ENCODE data around the gene SMYD5. TPM values are rescaled to one million over a fixed set of nuclear protein-coding genes. Genes with fewer than 3 reads are reported as not detected.

The SMYD5 gene
- total and polyA plus RNA-seq, 4 donors: 10.8 to 19.5 (median 15.9) TPM

DNA sequence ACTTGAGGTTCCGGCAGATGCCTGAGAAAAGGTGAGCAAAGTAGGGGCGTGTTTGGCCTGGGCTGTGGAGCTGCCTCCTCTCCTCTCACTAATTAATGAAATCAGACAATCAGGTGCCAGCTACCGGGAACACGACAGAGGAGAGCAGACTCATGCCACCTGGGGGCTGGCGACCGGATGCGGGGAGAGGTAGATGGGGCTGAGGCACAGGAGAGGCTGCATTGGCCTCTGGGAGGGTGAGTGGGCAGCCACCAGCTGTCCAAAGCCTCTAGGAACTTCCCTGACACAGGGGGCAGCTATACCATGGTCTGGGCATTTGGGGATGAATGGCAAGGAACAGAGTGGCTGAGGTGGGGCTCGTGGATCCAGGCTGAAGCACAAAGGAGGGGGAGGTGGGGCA lies 45.2 kb downstream of the SMYD5 start:
- Histone ChIP-seq H3K9me3 (ENCODE audit: control insufficient read depth in 4 of 4, insufficient read depth in 3 of 4, low read length in 3 of 4) (no peaks in the 10 kb centered on the region), H3K9ac (ENCODE audit: insufficient read depth in 1 of 2, low read length in 2 of 2) (no peak overlapping the region), H3K4me1 (ENCODE audit: control insufficient read depth in 5 of 5, insufficient read depth in 5 of 5, low read length in 5 of 5) (peaks cover 0 to 3% (median 0%) of the 10 kb centered on the region in 5 donors), H3K36me3 (ENCODE audit: control insufficient read depth in 4 of 4, insufficient read depth in 4 of 4, low read length in 4 of 4) (peaks cover 0 to 10% (median 4%) of the 10 kb centered on the region in 4 donors), H3K4me3 (no peak overlapping the region), H3K27me3 (ENCODE audit: control insufficient read depth in 3 of 3, insufficient read depth in 3 of 3, low read length in 2 of 3) (no peaks in the 10 kb centered on the region), H3K27ac (ENCODE audit: low read depth in 1 of 2, low read length in 1 of 2) (no peak overlapping the region)
- ATAC-seq (ENCODE audit: insufficient read depth, low FRiP score) (no peak), DNase-seq (no peak)
- 91 to 95% methylated on average over 8 of the region's 8 CpGs for WGBS, 2 donors
- TF ChIP-seq, protein P1, sequence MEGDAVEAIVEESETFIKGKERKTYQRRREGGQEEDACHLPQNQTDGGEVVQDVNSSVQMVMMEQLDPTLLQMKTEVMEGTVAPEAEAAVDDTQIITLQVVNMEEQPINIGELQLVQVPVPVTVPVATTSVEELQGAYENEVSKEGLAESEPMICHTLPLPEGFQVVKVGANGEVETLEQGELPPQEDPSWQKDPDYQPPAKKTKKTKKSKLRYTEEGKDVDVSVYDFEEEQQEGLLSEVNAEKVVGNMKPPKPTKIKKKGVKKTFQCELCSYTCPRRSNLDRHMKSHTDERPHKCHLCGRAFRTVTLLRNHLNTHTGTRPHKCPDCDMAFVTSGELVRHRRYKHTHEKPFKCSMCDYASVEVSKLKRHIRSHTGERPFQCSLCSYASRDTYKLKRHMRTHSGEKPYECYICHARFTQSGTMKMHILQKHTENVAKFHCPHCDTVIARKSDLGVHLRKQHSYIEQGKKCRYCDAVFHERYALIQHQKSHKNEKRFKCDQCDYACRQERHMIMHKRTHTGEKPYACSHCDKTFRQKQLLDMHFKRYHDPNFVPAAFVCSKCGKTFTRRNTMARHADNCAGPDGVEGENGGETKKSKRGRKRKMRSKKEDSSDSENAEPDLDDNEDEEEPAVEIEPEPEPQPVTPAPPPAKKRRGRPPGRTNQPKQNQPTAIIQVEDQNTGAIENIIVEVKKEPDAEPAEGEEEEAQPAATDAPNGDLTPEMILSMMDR (IDR thresholded peaks at IDR 0.05; ENCODE audit: control extremely low read depth, extremely low read depth): no peak

DNA sequence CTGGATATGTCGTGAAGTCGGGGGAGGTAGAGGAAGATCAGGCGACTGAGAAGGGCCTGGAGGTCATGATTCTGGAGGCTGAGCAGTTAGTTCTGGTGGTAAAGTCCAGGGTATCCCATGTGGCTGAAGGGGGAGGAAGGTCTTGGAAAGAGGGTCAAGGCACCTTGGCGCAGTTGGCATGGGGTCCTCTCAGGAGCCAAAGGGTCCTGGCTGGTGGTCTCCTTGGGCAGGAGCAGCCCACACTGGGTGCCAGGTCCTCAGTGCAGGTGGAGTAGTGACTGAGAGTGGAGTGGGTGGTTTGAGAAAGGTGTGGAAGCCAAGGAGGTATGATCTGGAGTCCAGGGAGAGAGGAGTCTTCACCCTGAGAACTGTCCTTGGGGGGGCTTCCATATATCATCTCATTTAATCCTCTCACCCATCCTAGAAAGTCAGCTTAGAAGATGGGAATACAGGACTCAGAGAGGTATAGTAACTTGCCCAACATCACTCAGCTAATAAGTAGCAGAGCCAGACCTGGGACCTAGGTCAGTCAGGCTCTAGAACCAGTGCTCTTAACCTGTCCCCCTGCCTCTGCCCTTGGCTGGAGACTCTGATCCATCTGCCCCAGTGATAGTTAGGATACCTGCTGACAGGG lies 45.8 kb downstream of the SMYD5 start:
- Histone ChIP-seq H3K36me3 (ENCODE audit: control insufficient read depth in 4 of 4, insufficient read depth in 4 of 4, low read length in 4 of 4) (peaks cover 0 to 6% (median under 1%) of the 10 kb centered on the region in 4 donors), H3K27me3 (ENCODE audit: control insufficient read depth in 3 of 3, insufficient read depth in 3 of 3, low read length in 2 of 3) (no peaks in the 10 kb centered on the region), H3K4me3 (no peak overlapping the region), H3K27ac (ENCODE audit: low read depth in 1 of 2, low read length in 1 of 2) (no peak overlapping the region), H3K9me3 (ENCODE audit: control insufficient read depth in 4 of 4, insufficient read depth in 3 of 4, low read length in 3 of 4) (no peaks in the 10 kb centered on the region), H3K4me1 (ENCODE audit: control insufficient read depth in 5 of 5, insufficient read depth in 5 of 5, low read length in 5 of 5) (peaks cover 0 to 3% (median 0%) of the 10 kb centered on the region in 5 donors), H3K9ac (ENCODE audit: insufficient read depth in 1 of 2, low read length in 2 of 2) (no peak overlapping the region)
- 83% methylated on average over 4 of the region's 4 CpGs for WGBS, 2 donors
- TF ChIP-seq, protein P1 (IDR thresholded peaks at IDR 0.05; ENCODE audit: control extremely low read depth, extremely low read depth): no peak
- no peak for DNase-seq
- no peak for ATAC-seq (ENCODE audit: insufficient read depth, low FRiP score)

GRCh38 chr2:73260338-73260984 lies 46.4 kb downstream of the SMYD5 start:
- Histone ChIP-seq H3K4me1 (ENCODE audit: control insufficient read depth in 5 of 5, insufficient read depth in 5 of 5, low read length in 5 of 5) (peaks cover 0 to 3% (median 0%) of the 10 kb centered on the region in 5 donors), H3K9ac (ENCODE audit: insufficient read depth in 1 of 2, low read length in 2 of 2) (no peak overlapping the region), H3K27me3 (ENCODE audit: control insufficient read depth in 3 of 3, insufficient read depth in 3 of 3, low read length in 2 of 3) (no peaks in the 10 kb centered on the region), H3K4me3 (no peak overlapping the region), H3K9me3 (ENCODE audit: control insufficient read depth in 4 of 4, insufficient read depth in 3 of 4, low read length in 3 of 4) (no peaks in the 10 kb centered on the region), H3K27ac (ENCODE audit: low read depth in 1 of 2, low read length in 1 of 2) (no peak overlapping the region), H3K36me3 (ENCODE audit: control insufficient read depth in 4 of 4, insufficient read depth in 4 of 4, low read length in 4 of 4) (peaks cover 0 to 3% (median 0%) of the 10 kb centered on the region in 4 donors)
- TF ChIP-seq, protein P1 (IDR thresholded peaks at IDR 0.05; ENCODE audit: control extremely low read depth, extremely low read depth): no peak
- peak; percentile 25 to 62 (median 52) for DNase-seq
- WGBS, 2 donors: 43 to 53% methylated on average over 17 of the region's 17 CpGs
- no peak for ATAC-seq (ENCODE audit: insufficient read depth, low FRiP score)
